Mucosa of descending colon (tissue), 3 donors: ENCODE measurements around the gene FAM53C. TPM values are rescaled to one million over a fixed set of nuclear protein-coding genes. Genes with fewer than 3 reads are reported as not detected.
"Not testable (repeated sequence)": the region's sequence is repeated elsewhere in the genome, so short reads cannot be mapped to it uniquely, and the experiment has no call there.

Source experiments
- ATAC-seq: fragments of 200-7000 bp; cut with Tn5 transposase; one replicate; pipeline ENCODE4 v1.9.1; 2020; ENCODE audit warnings: mild to moderate bottlenecking, moderate library complexity
- DNase-seq, 3 donors: peaks; one replicate each; pipeline ENCODE4 v3.0.0-alpha.2; 2020
- H3K36me3 ChIP-seq: fragments of 200-600 bp; one replicate; pipeline ENCODE4 v1.8.0; 2021; ENCODE audit warnings: low read depth, mild to moderate bottlenecking
- H3K4me1 ChIP-seq: fragments of 200-600 bp; one replicate; pipeline ENCODE4 v1.8.0; 2021; ENCODE audit warnings: low read depth, mild to moderate bottlenecking
- H3K4me3 ChIP-seq: fragments of 200-600 bp; one replicate; pipeline ENCODE4 v1.8.0; 2021; ENCODE audit warnings: mild to moderate bottlenecking
- H3K9me3 ChIP-seq: fragments of 200-600 bp; one replicate; pipeline ENCODE4 v1.8.0; 2021; ENCODE audit warnings: mild to moderate bottlenecking
- CTCF ChIP-seq: fragments of 200-600 bp; IDR thresholded peaks from one replicate; pipeline ENCODE4 v1.8.0; 2022; ENCODE audit warnings: antibody characterized with exemption, mild to moderate bottlenecking
- intact Hi-C, 2 donors: fragments of 100-400 bp; cut with DNase I in 1 of 2; cut with micrococcal nuclease in 1 of 2; formaldehyde crosslinking; loops; one replicate each; pipeline versions ENCODE4 v1.11.0 to v1.11.1; 2022; cut with DNase I, micrococcal nuclease
- total RNA-seq, 3 donors: library from RNA; stranded (reverse); fragmentation: NEBNext Ultra II Directional in 2 of 3; extraction: Animal tissue kit (Norgen Biotek cat#: 25700) in 2 of 3; gene quantifications; one replicate each; pipeline versions ENCODE4 v1.2.1 to v1.2.4, GENCODE V29; 2021 to 2023
- donor health status: DM: no; HTN: no; CAD: no; lungs with moderate emphysema.
- donor health status: DM: no; HTN: no; CAD: no.
- donor health status: DM: no; HTN: yes; CAD: no.

The FAM53C gene
- total RNA-seq, 3 donors from 2014 or later = 14.4 to 33.5 (median 14.5) TPM

- DNase-seq (no peak), ATAC-seq (no peak)
- peaks cover 16% of the 10 kb centered on the region for H3K36me3 ChIP-seq
These were observed 44.3 kb downstream of the FAM53C start for GRCh38 chr5:138382347-138382746.

GRCh38 chr5:138385660-138386059 is 47.6 kb downstream of the FAM53C start:
- H3K4me3 ChIP-seq = no peak overlapping the region
- no peak for TF ChIP-seq CTCF
- DNase-seq = no peak
- H3K36me3 ChIP-seq = peaks cover 16% of the 10 kb centered on the region
- H3K4me1 ChIP-seq = no peaks in the 10 kb centered on the region
- no peak for ATAC-seq
- intact Hi-C loops = no loop called here
- no peaks in the 10 kb centered on the region for H3K9me3 ChIP-seq

More at GRCh38 chr5:138382347-138382746, 44.3 kb downstream of the FAM53C start:
- intact Hi-C loops = no loop called here
- H3K4me3 ChIP-seq = no peak overlapping the region
- no peaks in the 10 kb centered on the region for H3K9me3 ChIP-seq
- no peaks in the 10 kb centered on the region for H3K4me1 ChIP-seq
- TF ChIP-seq CTCF = no peak

GRCh38 chr5:138386290-138386689 is 48.2 kb downstream of the FAM53C start:
- TF ChIP-seq CTCF = no peak
- Histone ChIP-seq H3K36me3 (peaks cover 16% of the 10 kb centered on the region), H3K4me1 (no peaks in the 10 kb centered on the region), H3K4me3 (no peak overlapping the region), H3K9me3 (no peaks in the 10 kb centered on the region)
- ATAC-seq (no peak), DNase-seq (no peak)
- intact Hi-C loops = no loop called here

- TF ChIP-seq CTCF = no peak
- no peak for DNase-seq
- no peak for ATAC-seq
- H3K36me3 ChIP-seq = peaks cover 5% of the 10 kb centered on the region
- H3K4me3 ChIP-seq = no peak overlapping the region
- intact Hi-C loops = no loop called here
- H3K9me3 ChIP-seq = no peaks in the 10 kb centered on the region
- H3K4me1 ChIP-seq = no peaks in the 10 kb centered on the region
These were observed 51.3 kb downstream of the FAM53C start for GRCh38 chr5:138389332-138389731.

GRCh38 chr5:138389911-138390310 is 51.8 kb downstream of the FAM53C start:
- H3K4me3 ChIP-seq, H3K36me3 ChIP-seq, H3K4me1 ChIP-seq, ATAC-seq, H3K9me3 ChIP-seq, DNase-seq, intact Hi-C loops: not testable (repeated sequence)

GRCh38 chr5:138391859-138392386 is 53.9 kb downstream of the FAM53C start:
- Histone ChIP-seq H3K36me3 (no peaks in the 10 kb centered on the region), H3K9me3 (no peaks in the 10 kb centered on the region), H3K4me3 (no peak overlapping the region), H3K4me1 (no peaks in the 10 kb centered on the region)
- TF ChIP-seq CTCF = no peak
- no peak for DNase-seq
- intact Hi-C loops = no loop called here
- ATAC-seq = no peak

Other genes starting within 250 kb of the FAM53C start
- gene NME5, start 198.8 kb upstream of the FAM53C start, total RNA-seq = 1 to 10 TPM in 2 of 3 donors, not detected in 1; 1.6 to 4.3 TPM
- gene BRD8, start 159.6 kb upstream of the FAM53C start, total RNA-seq = 10 to 100 TPM; 42.6 to 58.5 (median 57.3) TPM
- 10 to 100 TPM in 1 of 3 donors, 1 to 10 TPM in 2; 1.4 to 12.9 (median 2.8) TPM for gene KIF20A, start 159.2 kb upstream of the FAM53C start, total RNA-seq
- 10 to 100 TPM; 19.3 to 22.2 (median 21.9) TPM for gene CDC23, start 124.9 kb upstream of the FAM53C start, total RNA-seq
- 1 to 10 TPM in 2 of 3 donors, under 1 TPM in 1; 0.77 to 2.4 (median 1.1) TPM for gene GFRA3, start 63.6 kb upstream of the FAM53C start, total RNA-seq
- gene CDC25C, start 6.5 kb upstream of the FAM53C start, total RNA-seq = 1 to 10 TPM in 2 of 3 donors, under 1 TPM in 1; 0.79 to 4.1 (median 1.3) TPM
- 10 to 100 TPM; 56.6 to 84.3 (median 71.7) TPM for gene KDM3B, start 14.4 kb downstream of the FAM53C start, total RNA-seq
- gene REEP2, start 100.8 kb downstream of the FAM53C start, total RNA-seq = 10 to 100 TPM in 1 of 3 donors, 1 to 10 TPM in 2; 1.0 to 16.3 (median 2.7) TPM
- gene EGR1, start 127.2 kb downstream of the FAM53C start, total RNA-seq = 10 to 100 TPM; 16.8 to 90.0 (median 23.5) TPM
- gene ETF1, start 205.0 kb downstream of the FAM53C start, total RNA-seq = 100 to 1,000 TPM in 1 of 3 donors, 10 to 100 TPM in 2; 66.5 to 114 (median 85.7) TPM
- gene HSPA9, start 237.1 kb downstream of the FAM53C start, total RNA-seq = 100 to 1,000 TPM; 170 to 182 (median 173) TPM